Measurements from ENCODE around the gene KLHDC8B.
"Not testable (repeated sequence)": the region's sequence is repeated elsewhere in the genome, so short reads cannot be mapped to it uniquely, and the experiment has no call there.

KLHDC8B gene

DNA sequence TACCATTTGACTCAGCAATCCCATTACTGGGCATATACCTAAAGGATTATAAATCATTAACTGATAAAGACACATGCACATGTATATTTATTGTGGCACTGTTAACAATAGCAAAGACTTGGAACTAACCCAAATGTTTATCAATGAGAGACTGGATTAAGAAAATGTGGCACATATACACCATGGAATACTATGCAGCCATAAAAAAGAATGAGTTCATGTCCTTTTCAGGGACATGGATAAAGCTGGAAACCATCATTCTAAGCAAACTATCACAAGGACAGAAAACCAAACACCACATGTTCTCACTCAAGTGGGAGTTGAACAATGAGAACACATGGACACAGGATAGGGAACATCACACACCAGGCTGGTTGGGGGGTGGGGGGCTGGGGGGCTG, 45.7 kb downstream of the KLHDC8B start:
- H3K36me3 ChIP-seq (ENCODE audit: control insufficient read depth, insufficient read depth, low read length); H3K9me3 ChIP-seq (ENCODE audit: control insufficient read depth, low read length); H3K4me1 ChIP-seq (ENCODE audit: control insufficient read depth, insufficient read depth, low read length); H3K27me3 ChIP-seq (ENCODE audit: control insufficient read depth, insufficient read depth, low read length, poor library complexity, severe bottlenecking); H3K4me3 ChIP-seq (ENCODE audit: insufficient read depth, low read depth, low read length); H3K27ac ChIP-seq (ENCODE audit: insufficient read depth, low read depth, low read length, poor library complexity, severe bottlenecking): not testable (repeated sequence)

- WGBS, 2 experiments = 88 to 90% methylated on average over 7 of the region's 7 CpGs
Measured at GRCh38 chr3:49217688-49218470, 46.5 kb downstream of the KLHDC8B start.

GRCh38 chr3:49218471-49218989, 47.1 kb downstream of the KLHDC8B start:
- not testable (repeated sequence) for H3K9me3 ChIP-seq (ENCODE audit: control insufficient read depth, low read length); H3K4me1 ChIP-seq (ENCODE audit: control insufficient read depth, insufficient read depth, low read length); H3K4me3 ChIP-seq (ENCODE audit: insufficient read depth, low read depth, low read length); H3K27ac ChIP-seq (ENCODE audit: insufficient read depth, low read depth, low read length, poor library complexity, severe bottlenecking); H3K36me3 ChIP-seq (ENCODE audit: control insufficient read depth, insufficient read depth, low read length); H3K27me3 ChIP-seq (ENCODE audit: control insufficient read depth, insufficient read depth, low read length, poor library complexity, severe bottlenecking)
- WGBS, 2 experiments = 90 to 91% methylated on average over 5 to 6 of the region's 6 CpGs

More at GRCh38 chr3:49217688-49218470, 46.5 kb downstream of the KLHDC8B start:
- Histone ChIP-seq H3K27me3 (ENCODE audit: control insufficient read depth, insufficient read depth, low read length, poor library complexity, severe bottlenecking) (no peaks in the 10 kb centered on the region), H3K4me1 (ENCODE audit: control insufficient read depth, insufficient read depth, low read length) (no peaks in the 10 kb centered on the region), H3K4me3 (ENCODE audit: insufficient read depth, low read depth, low read length) (no peak overlapping the region), H3K9me3 (ENCODE audit: control insufficient read depth, low read length) (peaks cover 3% of the 10 kb centered on the region), H3K27ac (ENCODE audit: insufficient read depth, low read depth, low read length, poor library complexity, severe bottlenecking) (no peak overlapping the region), H3K36me3 (ENCODE audit: control insufficient read depth, insufficient read depth, low read length) (no peaks in the 10 kb centered on the region)

- Histone ChIP-seq H3K9me3 (ENCODE audit: control insufficient read depth, low read length) (no peaks in the 10 kb centered on the region), H3K4me3 (ENCODE audit: insufficient read depth, low read depth, low read length) (no peak overlapping the region), H3K4me1 (ENCODE audit: control insufficient read depth, insufficient read depth, low read length) (no peaks in the 10 kb centered on the region), H3K36me3 (ENCODE audit: control insufficient read depth, insufficient read depth, low read length) (no peaks in the 10 kb centered on the region), H3K27me3 (ENCODE audit: control insufficient read depth, insufficient read depth, low read length, poor library complexity, severe bottlenecking) (no peaks in the 10 kb centered on the region), H3K27ac (ENCODE audit: insufficient read depth, low read depth, low read length, poor library complexity, severe bottlenecking) (no peak overlapping the region)
- 95% methylated on average over 5 to 6 of the region's 6 CpGs for WGBS, 2 experiments
Measured at GRCh38 chr3:49219132-49219531, 47.7 kb downstream of the KLHDC8B start.

DNA sequence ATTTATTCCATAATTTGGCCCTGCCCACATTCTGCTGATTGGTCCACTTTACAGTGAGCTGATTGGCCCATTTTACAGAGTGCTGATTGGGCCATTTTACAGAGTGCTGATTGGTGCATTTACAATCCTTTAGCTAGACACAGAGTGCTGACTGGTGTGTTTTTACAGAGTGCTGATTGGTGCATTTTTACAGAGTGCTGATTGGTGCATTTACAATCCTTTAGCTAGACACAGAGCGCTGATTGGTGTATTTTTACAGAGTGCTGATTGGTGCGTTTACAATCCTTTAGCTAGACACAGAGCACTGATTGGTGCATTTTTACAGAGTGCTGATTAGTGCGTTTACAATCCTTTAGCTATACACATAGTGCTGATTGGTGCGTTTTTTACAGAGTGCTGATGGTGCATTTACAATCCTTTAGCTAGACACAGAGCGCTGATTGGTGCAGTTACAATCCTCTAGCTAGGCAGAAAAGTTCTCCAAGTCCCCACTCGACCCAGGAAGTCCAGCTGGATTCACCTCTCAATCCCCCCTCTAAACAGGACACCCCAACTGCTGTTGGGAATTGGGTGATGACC, 49.7 kb downstream of the KLHDC8B start:
- not testable (repeated sequence) for H3K4me3 ChIP-seq (ENCODE audit: insufficient read depth, low read depth, low read length); H3K27me3 ChIP-seq (ENCODE audit: control insufficient read depth, insufficient read depth, low read length, poor library complexity, severe bottlenecking); H3K27ac ChIP-seq (ENCODE audit: insufficient read depth, low read depth, low read length, poor library complexity, severe bottlenecking); H3K9me3 ChIP-seq (ENCODE audit: control insufficient read depth, low read length); H3K36me3 ChIP-seq (ENCODE audit: control insufficient read depth, insufficient read depth, low read length); H3K4me1 ChIP-seq (ENCODE audit: control insufficient read depth, insufficient read depth, low read length)
- 84 to 93% methylated on average over 6 of the region's 6 CpGs for WGBS, 2 experiments

- 94 to 96% methylated on average over 3 of the region's 3 CpGs for WGBS, 2 experiments
- H3K4me1 ChIP-seq (ENCODE audit: control insufficient read depth, insufficient read depth, low read length) = no peaks in the 10 kb centered on the region
Measured at GRCh38 chr3:49222002-49222401, 50.6 kb downstream of the KLHDC8B start.

More at GRCh38 chr3:49222002-49222401, 50.6 kb downstream of the KLHDC8B start:
- H3K27ac ChIP-seq (ENCODE audit: insufficient read depth, low read depth, low read length, poor library complexity, severe bottlenecking) = no peak overlapping the region
- H3K27me3 ChIP-seq (ENCODE audit: control insufficient read depth, insufficient read depth, low read length, poor library complexity, severe bottlenecking) = no peaks in the 10 kb centered on the region
- H3K9me3 ChIP-seq (ENCODE audit: control insufficient read depth, low read length) = no peaks in the 10 kb centered on the region
- H3K4me3 ChIP-seq (ENCODE audit: insufficient read depth, low read depth, low read length) = no peak overlapping the region
- H3K36me3 ChIP-seq (ENCODE audit: control insufficient read depth, insufficient read depth, low read length) = no peaks in the 10 kb centered on the region
